GM19467 (cell line): ENCODE results near the gene CASS4.
"Not testable (repeated sequence)": the region's sequence is repeated elsewhere in the genome, so short reads cannot be mapped to it uniquely, and the experiment has no call there.

Experiments
- ATAC-seq: cut with Tn5 transposase; IDR thresholded peaks from one replicate; pipeline ENCODE4 v1.9.1; 2021; ENCODE audit warnings: mild to moderate bottlenecking, moderate library complexity; ENCODE audit not compliant: unreplicated experiment

CASS4 gene

GRCh38 chr20:56392132-56392880 lies 19.8 kb upstream of the CASS4 start, which contains the start of the genes AURKA and CSTF1:
Gene AURKA, minus strand, starts transcription at chr20:56392215. Its CDS starts 4,018 bp downstream, at chr20:56388197.
Gene CSTF1, plus strand, starts transcription at chr20:56392645. Its CDS starts 2,908 bp downstream, at chr20:56395553.
- ATAC-seq = peak; percentile 93

- no peak for ATAC-seq
Measured at GRCh38 chr20:56392881-56393482, 19.1 kb upstream of the CASS4 start.

GRCh38 chr20:56393653-56394052 lies 18.4 kb upstream of the CASS4 start:
- ATAC-seq = no peak

- no peak for ATAC-seq
Measured at GRCh38 chr20:56395166-56395565, 16.9 kb upstream of the CASS4 start.

- ATAC-seq = no peak
Measured at GRCh38 chr20:56400001-56400640, 11.9 kb upstream of the CASS4 start.

GRCh38 chr20:56403465-56403864 lies 8.6 kb upstream of the CASS4 start:
- no peak for ATAC-seq

GRCh38 chr20:56405356-56405755 lies 6.7 kb upstream of the CASS4 start:
- not testable (repeated sequence) for ATAC-seq

GRCh38 chr20:56406910-56407309 lies 5.2 kb upstream of the CASS4 start:
- no peak for ATAC-seq

- ATAC-seq = no peak
Measured at GRCh38 chr20:56409521-56409920, 2.5 kb upstream of the CASS4 start.

GRCh38 chr20:56409956-56410355 lies 2.1 kb upstream of the CASS4 start:
- ATAC-seq = no peak

- not testable (repeated sequence) for ATAC-seq
Measured at GRCh38 chr20:56411287-56411686, 773 bp upstream of the CASS4 start.

- ATAC-seq = no peak
Measured at GRCh38 chr20:56412473-56412790, 372 bp downstream of the CASS4 start.

- no peak for ATAC-seq
Measured at GRCh38 chr20:56412949-56413348, 889 bp downstream of the CASS4 start.

GRCh38 chr20:56414842-56415765 lies 3.0 kb downstream of the CASS4 start:
- ATAC-seq = no peak

GRCh38 chr20:56417402-56417801 lies 5.3 kb downstream of the CASS4 start:
- ATAC-seq = no peak

GRCh38 chr20:56417911-56418310 lies 5.9 kb downstream of the CASS4 start:
- no peak for ATAC-seq

- ATAC-seq = no peak
Measured at GRCh38 chr20:56418385-56418861, 6.4 kb downstream of the CASS4 start.

- no peak for ATAC-seq
Measured at GRCh38 chr20:56420028-56420427, 8.0 kb downstream of the CASS4 start.

- no peak for ATAC-seq
Measured at GRCh38 chr20:56420940-56421688, 9.1 kb downstream of the CASS4 start.
